Gastrocnemius medialis (tissue), 4 donors: Measurements from ENCODE around the gene SAV1.

ENCODE experiments used
- CTCF ChIP-seq, 5 experiments: fragments of 450-650 bp in 3 of 5; fragments of 200-600 bp in 2 of 5; sonication (generic) in 2 of 5; IDR thresholded peaks in 4 of 5; conservative IDR thresholded peaks in 1 of 5; 1 replicate in 4 of 5; 2 replicates in 1 of 5; pipeline ENCODE4 v1.5.1; 2016 to 2019; ENCODE audit warnings: antibody characterized with exemption in 5 of 5, mild to moderate bottlenecking in 3 of 5, moderate library complexity in 3 of 5
- POLR2A ChIP-seq, 2 donors: fragments of 450-650 bp; IDR thresholded peaks; one replicate each; pipeline ENCODE4 v1.6.1; 2017; ENCODE audit warnings: antibody characterized with exemption in 2 of 2, mild to moderate bottlenecking in 2 of 2, moderate library complexity in 2 of 2

- TF ChIP-seq CTCF (IDR thresholded peaks at IDR 0.05 in 4 of 5, conservative IDR thresholded peaks at IDR 0.05 in 1 of 5): no peak
- TF ChIP-seq POLR2A (IDR thresholded peaks at IDR 0.05): no peak
Measured at GRCh38 chr14:50607181-50607580, 60.9 kb downstream of the SAV1 start.
